ENCODE results near the gene PRKD1.

PRKD1 gene

GRCh38 chr14:29674566-29675285 is 252.9 kb downstream of the PRKD1 start:
- H3K36me3 ChIP-seq (replicated peaks), result no peaks in the 10 kb centered on the region
- no peak for DNase-seq
- no peak for TF ChIP-seq CTCF (IDR thresholded peaks at IDR 0.05; ENCODE audit: low read depth, low read length, missing control alignments)
- H3K27ac ChIP-seq, result no peak overlapping the region
- in situ Hi-C loops (cut with HindIII; ENCODE audit: low pct_ligation_motif_present, low sequenced_read_pairs), result no loop called here
- no peak overlapping the region for H3K4me3 ChIP-seq (ENCODE audit: low read depth, low read length)
- H3K27me3 ChIP-seq (replicated peaks), result no peaks in the 10 kb centered on the region

GRCh38 chr14:29672831-29673230 is 254.8 kb downstream of the PRKD1 start:
- no peaks in the 10 kb centered on the region for H3K27me3 ChIP-seq (replicated peaks)
- DNase-seq, result no peak
- in situ Hi-C loops (cut with HindIII; ENCODE audit: low pct_ligation_motif_present, low sequenced_read_pairs), result no loop called here
- no peaks in the 10 kb centered on the region for H3K36me3 ChIP-seq (replicated peaks)
- H3K27ac ChIP-seq, result no peak overlapping the region
- no peak for TF ChIP-seq CTCF (IDR thresholded peaks at IDR 0.05; ENCODE audit: low read depth, low read length, missing control alignments)
- no peak overlapping the region for H3K4me3 ChIP-seq (ENCODE audit: low read depth, low read length)

GRCh38 chr14:29671034-29671433 is 256.6 kb downstream of the PRKD1 start:
- Histone ChIP-seq H3K36me3 (replicated peaks) (no peaks in the 10 kb centered on the region), H3K4me3 (ENCODE audit: low read depth, low read length) (no peak overlapping the region), H3K27ac (no peak overlapping the region), H3K27me3 (replicated peaks) (no peaks in the 10 kb centered on the region)
- in situ Hi-C loops (cut with HindIII; ENCODE audit: low pct_ligation_motif_present, low sequenced_read_pairs), result no loop called here
- TF ChIP-seq CTCF (IDR thresholded peaks at IDR 0.05; ENCODE audit: low read depth, low read length, missing control alignments), result no peak
- no peak for DNase-seq

GRCh38 chr14:29668201-29668600 is 259.4 kb downstream of the PRKD1 start:
- Histone ChIP-seq H3K27me3 (replicated peaks) (no peaks in the 10 kb centered on the region), H3K36me3 (replicated peaks) (no peaks in the 10 kb centered on the region), H3K27ac (no peak overlapping the region), H3K4me3 (ENCODE audit: low read depth, low read length) (no peak overlapping the region)
- in situ Hi-C loops (cut with HindIII; ENCODE audit: low pct_ligation_motif_present, low sequenced_read_pairs), result no loop called here
- no peak for TF ChIP-seq CTCF (IDR thresholded peaks at IDR 0.05; ENCODE audit: low read depth, low read length, missing control alignments)
- no peak for DNase-seq

- no peak for DNase-seq
- no peaks in the 10 kb centered on the region for H3K27me3 ChIP-seq (replicated peaks)
- H3K27ac ChIP-seq, result no peak overlapping the region
- TF ChIP-seq CTCF (IDR thresholded peaks at IDR 0.05; ENCODE audit: low read depth, low read length, missing control alignments), result no peak
- no peaks in the 10 kb centered on the region for H3K36me3 ChIP-seq (replicated peaks)
- H3K4me3 ChIP-seq (ENCODE audit: low read depth, low read length), result no peak overlapping the region
- in situ Hi-C loops (cut with HindIII; ENCODE audit: low pct_ligation_motif_present, low sequenced_read_pairs), result no loop called here
Observed at GRCh38 chr14:29664515-29664914, 263.1 kb downstream of the PRKD1 start.

- in situ Hi-C loops (cut with HindIII; ENCODE audit: low pct_ligation_motif_present, low sequenced_read_pairs), result no loop called here
- no peak overlapping the region for H3K4me3 ChIP-seq (ENCODE audit: low read depth, low read length)
Observed at GRCh38 chr14:29663281-29663801, 264.3 kb downstream of the PRKD1 start.

More at GRCh38 chr14:29663281-29663801, 264.3 kb downstream of the PRKD1 start:
- Histone ChIP-seq H3K27ac (no peak overlapping the region), H3K36me3 (replicated peaks) (no peaks in the 10 kb centered on the region), H3K27me3 (replicated peaks) (no peaks in the 10 kb centered on the region)
- DNase-seq, result no peak
- no peak for TF ChIP-seq CTCF (IDR thresholded peaks at IDR 0.05; ENCODE audit: low read depth, low read length, missing control alignments)
